Panc1 (cell line): ENCODE data around the gene RBM5. TPM values are rescaled to one million over a fixed set of nuclear protein-coding genes. Genes with fewer than 3 reads are reported as not detected.
A peak's percentile ranks its signal among the peaks of the same experiment; 100 is the strongest.

ENCODE experiments used
- ATAC-seq: fragments of 200-7000 bp; cut with Tn5 transposase; 2 replicates; pipeline ENCODE4 v1.9.1; 2020; ENCODE audit warnings: mild to moderate bottlenecking, moderate library complexity
- BruUV-seq: library from RNA; stranded (reverse); fragments of 400-500 nt; replicated peaks from 2 replicates; lab custom pipeline; 2021; lab: Mats Ljungman, UMichigan
- CTCF ChIA-PET: fragments of 300-600 bp; sonication (Branson Sonifier 250); formaldehyde crosslinking; loops from one replicate; lab custom pipeline; 2022; ENCODE audit warnings: antibody characterized with exemption; lab: Charles Lee
- POLR2A ChIA-PET: fragments of 300-600 bp; sonication (Branson Sonifier 250); formaldehyde crosslinking; loops from one replicate; lab custom pipeline; 2022; ENCODE audit warnings: antibody characterized with exemption; lab: Charles Lee
- DNase-seq: peaks from one replicate; pipeline ENCODE4 v3.0.0-alpha.2; 2010; ENCODE audit warnings: low read depth, low spot score
- H3K27ac ChIP-seq: 2 replicates; pipeline ENCODE4 v1.5.1; 2011; ENCODE audit warnings: mild to moderate bottlenecking, low read length, inconsistent platforms
- H3K27me3 ChIP-seq: fragments of 200-500 bp; sonication (Bioruptor generic); 2 replicates; pipeline ENCODE4 v1.6.0; 2014; ENCODE audit warnings: low read length, inconsistent platforms; ENCODE audit not compliant: control insufficient read depth, insufficient read depth
- H3K36me3 ChIP-seq: fragments of 200-500 bp; sonication (Bioruptor generic); 2 replicates; pipeline ENCODE4 v1.5.1; 2014; ENCODE audit warnings: inconsistent platforms, mild to moderate bottlenecking, low read length, moderate library complexity; ENCODE audit not compliant: control insufficient read depth, insufficient read depth
- H3K4me1 ChIP-seq: 2 replicates; pipeline ENCODE4 v1.5.1; 2011; ENCODE audit warnings: inconsistent platforms, mild to moderate bottlenecking, low read length, moderate library complexity; ENCODE audit not compliant: control insufficient read depth, insufficient read depth
- H3K4me3 ChIP-seq, 2 experiments: 2 replicates each; pipeline ENCODE4 v1.5.1; 2011 to 2012; ENCODE audit warnings: low read depth in 2 of 2, low read length in 2 of 2, mild to moderate bottlenecking in 2 of 2, inconsistent platforms in 1 of 2, moderate library complexity in 1 of 2
- H3K9me3 ChIP-seq: fragments of 200-500 bp; sonication (Bioruptor generic); 2 replicates; pipeline ENCODE4 v1.5.1; 2014; ENCODE audit warnings: low read depth, mild to moderate bottlenecking, inconsistent platforms, low read length, moderate library complexity; ENCODE audit not compliant: control insufficient read depth, insufficient read depth
- CTCF ChIP-seq: fragments of 450-650 bp; IDR thresholded peaks from 2 replicates; pipeline ENCODE4 v1.5.1; 2017; ENCODE audit warnings: mild to moderate bottlenecking
- POLR2AphosphoS5 ChIP-seq: IDR thresholded peaks from 2 replicates; pipeline ENCODE4 v1.6.1; 2012; ENCODE audit warnings: mild to moderate bottlenecking, low read depth, low read length, moderate library complexity
- REST ChIP-seq, 2 experiments: IDR thresholded peaks; 2 replicates each; pipeline ENCODE4 v1.6.1; 2011 to 2012; ENCODE audit warnings: low read depth in 2 of 2, control low read depth in 1 of 2, low read length in 1 of 2, mild to moderate bottlenecking in 1 of 2, moderate library complexity in 1 of 2; ENCODE audit not compliant: insufficient read depth in 1 of 2
- SIN3A ChIP-seq: IDR thresholded peaks from 2 replicates; pipeline ENCODE4 v1.6.1; 2012; ENCODE audit warnings: low read depth, mild to moderate bottlenecking, low read length, moderate library complexity, borderline replicate concordance; ENCODE audit not compliant: insufficient read depth
- TCF7L2 ChIP-seq: IDR thresholded peaks from 2 replicates; pipeline ENCODE4 v1.6.1; 2011; ENCODE audit warnings: mild to moderate bottlenecking, low read depth, low read length, inconsistent platforms
- in situ Hi-C: cut with HindIII; loops from 2 replicates; pipeline ENCODE4 v1.10.0; 2016; ENCODE audit warnings: low sequenced_read_pairs, low pct_unique_long_range_greater_than_20kb
- intact Hi-C: fragments of 100-400 bp; cut with micrococcal nuclease; formaldehyde crosslinking; loops from one replicate; pipeline ENCODE4 v1.10.0; 2022; ENCODE audit not compliant: unreplicated experiment
- total RNA-seq: library from RNA; stranded (reverse); gene quantifications from one replicate; pipeline ENCODE4 v1.2.1, GENCODE V29; 2021; ENCODE audit not compliant: unreplicated experiment

The RBM5 gene
- total RNA-seq, 1 experiment from 2014 or later, result 86.6 TPM

DNA sequence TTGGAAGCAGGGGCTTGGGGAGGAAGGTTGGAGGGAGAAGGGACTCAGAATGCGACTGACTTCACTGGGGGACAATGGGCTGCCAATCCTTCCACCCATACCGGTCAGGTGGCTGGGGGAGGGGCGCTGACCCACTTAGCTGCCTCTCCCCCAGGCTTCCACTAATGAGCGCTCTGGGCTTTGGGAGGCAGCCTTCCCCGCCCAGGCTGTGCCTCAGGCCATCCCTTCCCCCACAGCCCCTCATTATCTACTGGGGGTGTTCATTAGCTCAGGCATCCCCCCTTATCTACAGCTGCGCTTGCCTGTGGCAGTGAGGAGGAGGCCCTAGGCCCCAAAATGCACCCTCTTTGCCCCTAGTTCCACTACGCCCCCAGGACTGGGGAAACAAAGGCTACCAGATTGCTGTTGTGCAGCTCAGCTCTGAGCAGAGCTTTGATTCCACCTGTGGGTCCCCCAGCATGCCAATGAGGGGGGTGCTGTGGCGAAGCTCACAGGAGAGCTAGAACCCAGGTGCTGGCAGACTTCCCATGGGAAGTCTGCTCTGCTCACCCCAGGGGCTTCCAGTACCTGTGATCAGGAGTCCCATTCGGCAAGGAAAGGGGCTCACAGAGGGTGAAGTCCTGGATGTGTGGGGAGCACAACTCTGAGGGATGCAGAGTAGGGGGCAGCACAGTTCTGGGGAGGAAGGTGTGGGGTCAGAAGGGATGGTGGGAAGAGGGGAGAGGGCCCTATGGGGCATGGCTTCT is 37.0 kb downstream of the RBM5 start:
- Histone ChIP-seq H3K4me3 (no peak overlapping the region), H3K4me1 (peaks cover 40% of the 10 kb centered on the region), H3K27me3 (no peaks in the 10 kb centered on the region), H3K27ac (peak overlapping the region; percentile 70), H3K36me3 (no peaks in the 10 kb centered on the region), H3K9me3 (no peaks in the 10 kb centered on the region)
- no TSS peak for BruUV-seq
- in situ Hi-C loops (no loop called here), intact Hi-C loops (no loop called here)
- no peak for ATAC-seq
- ChIA-PET POLR2A (no interaction called here), CTCF (interaction anchor here (0.6 to 0.7 kb wide), 2 partner anchors 46 to 59 kb away, joined by 3 to 12 read pairs; no protein-coding TSS in a partner anchor)
- TF ChIP-seq TCF7L2, result no peak
- TF ChIP-seq POLR2AphosphoS5, result no peak
- DNase-seq, result no peak

GRCh38 chr3:50126287-50127211 is 37.8 kb downstream of the RBM5 start:
- no peak overlapping the region for H3K4me3 ChIP-seq
- peak overlapping the region; percentile 70 for H3K27ac ChIP-seq
- TF ChIP-seq POLR2AphosphoS5 (no peak), TCF7L2 (no peak), CTCF (no peak), SIN3A (no peak), REST (IDR thresholded peaks at IDR 0.05; ENCODE audit: insufficient read depth in 1 of 2, low read depth in 2 of 2, low read length in 1 of 2) (no peak)
- ChIA-PET POLR2A (no interaction called here), CTCF (no interaction called here)
- in situ Hi-C loops (no loop called here), intact Hi-C loops (no loop called here)
- no TSS peak for BruUV-seq
- H3K36me3 ChIP-seq, result no peaks in the 10 kb centered on the region
- ATAC-seq, result peak; percentile 25
- peaks cover 40% of the 10 kb centered on the region for H3K4me1 ChIP-seq
- no peaks in the 10 kb centered on the region for H3K9me3 ChIP-seq
- H3K27me3 ChIP-seq, result no peaks in the 10 kb centered on the region
- no peak for DNase-seq
